H1 (cell line): ENCODE results near the gene ANKRD9. TPM values are rescaled to one million over a fixed set of nuclear protein-coding genes. Genes with fewer than 3 reads are reported as not detected.

ENCODE experiments used
- CTCF ChIA-PET: fragments of 300-600 bp; sonication (Branson Sonifier 250); formaldehyde crosslinking; loops from one replicate; lab custom pipeline; 2021; ENCODE audit not compliant: partially characterized antibody; lab: Charles Lee
- POLR2A ChIA-PET: fragments of 300-600 bp; sonication (Branson Sonifier 250); formaldehyde crosslinking; loops from one replicate; lab custom pipeline; 2021; ENCODE audit warnings: inconsistent platforms; ENCODE audit not compliant: partially characterized antibody; lab: Charles Lee
- DNase-seq, 2 experiments: peaks; one replicate each; pipeline versions ENCODE4 v3.0.0 to v3.0.0-alpha.2; 2010 to 2022; ENCODE audit warnings: low spot score in 2 of 2, low read depth in 1 of 2, mixed read lengths in 1 of 2
- FAIRE-seq: peaks from 2 replicates; lab custom pipeline; 2011; peaks lifted over from hg19 to GRCh38; lab: Jason Lieb, UNC
- H2AFZ ChIP-seq: 2 replicates; pipeline ENCODE4 v1.8.1; 2012; ENCODE audit warnings: low read length, inconsistent platforms
- H2AK5ac ChIP-seq: 2 replicates; pipeline ENCODE4 v1.6.1; 2013; ENCODE audit warnings: low read depth, low read length
- H2BK120ac ChIP-seq: replicated peaks from 2 replicates; pipeline ENCODE3; 2013; ENCODE audit warnings: low read depth, low read length, inconsistent platforms
- H2BK12ac ChIP-seq: 2 replicates; pipeline ENCODE4 v1.6.1; 2013; ENCODE audit warnings: low read depth, low read length
- H2BK15ac ChIP-seq: 2 replicates; pipeline ENCODE4 v1.6.1; 2013; ENCODE audit warnings: low read length
- H2BK20ac ChIP-seq: 2 replicates; pipeline ENCODE4 v1.6.1; 2013; ENCODE audit warnings: low read length
- H2BK5ac ChIP-seq: 2 replicates; pipeline ENCODE4 v1.6.1; 2013; ENCODE audit warnings: low read depth, low read length
- H3K14ac ChIP-seq: 2 replicates; pipeline ENCODE4 v1.6.1; 2013; ENCODE audit warnings: inconsistent platforms; ENCODE audit not compliant: insufficient read length
- H3K18ac ChIP-seq: 2 replicates; pipeline ENCODE4 v1.6.1; 2013; ENCODE audit warnings: low read length; ENCODE audit errors: extremely low read depth
- H3K23ac ChIP-seq: 2 replicates; pipeline ENCODE4 v1.6.1; 2013; ENCODE audit warnings: inconsistent platforms; ENCODE audit not compliant: insufficient read length
- H3K23me2 ChIP-seq: 2 replicates; pipeline ENCODE4 v1.6.1; 2013; ENCODE audit warnings: low read depth, low read length
- H3K27ac ChIP-seq: 2 replicates; pipeline ENCODE4 v1.6.1; 2011; ENCODE audit warnings: low read depth, low read length, inconsistent platforms
- H3K27me3 ChIP-seq, 4 experiments: replicated peaks in 1 of 4; 1 replicate in 1 of 4; 2 replicates in 3 of 4; pipeline versions ENCODE4 v1.6.1 to v1.8.1; 2011 to 2013; ENCODE audit warnings: low read length in 3 of 4, mild to moderate bottlenecking in 3 of 4, inconsistent platforms in 2 of 4, mixed read lengths in 2 of 4, moderate library complexity in 1 of 4; ENCODE audit not compliant: control insufficient read depth in 3 of 4, insufficient read depth in 3 of 4; ENCODE audit errors: extremely low read depth in 1 of 4
- H3K36me3 ChIP-seq, 4 experiments: 2 replicates each; pipeline versions ENCODE4 v1.6.1 to v1.8.1; 2011 to 2013; ENCODE audit warnings: mild to moderate bottlenecking in 4 of 4, low read length in 3 of 4, moderate library complexity in 2 of 4, control low read depth in 1 of 4, inconsistent platforms in 1 of 4; ENCODE audit not compliant: insufficient read depth in 4 of 4, control insufficient read depth in 2 of 4
- H3K4ac ChIP-seq: replicated peaks from 2 replicates; pipeline ENCODE3; 2013; ENCODE audit warnings: low read length, low read depth, mixed read lengths, inconsistent platforms; ENCODE audit not compliant: insufficient read length
- H3K4me1 ChIP-seq, 4 experiments: replicated peaks in 1 of 4; 1 replicate in 1 of 4; 2 replicates in 3 of 4; pipeline versions ENCODE4 v1.6.1 to v1.8.1; 2011 to 2013; ENCODE audit warnings: low read length in 3 of 4, inconsistent platforms in 2 of 4, mixed read lengths in 1 of 4; ENCODE audit not compliant: insufficient read depth in 4 of 4, control insufficient read depth in 3 of 4
- H3K4me2 ChIP-seq, 2 experiments: 2 replicates each; pipeline versions ENCODE4 v1.6.1 to v1.8.1; 2011 to 2013; ENCODE audit warnings: low read depth in 2 of 2, low read length in 2 of 2, control low read depth in 1 of 2, inconsistent platforms in 1 of 2, mild to moderate bottlenecking in 1 of 2; ENCODE audit not compliant: insufficient read depth in 1 of 2
- H3K4me3 ChIP-seq, 4 experiments: fragments of 200-600, 300-600 bp in 1 of 4; sonication (generic), shearing (Covaris generic), sonication (Bioruptor Twin) in 1 of 4; 2 replicates each; pipeline versions ENCODE4 v1.5.1 to v1.8.1; 2011 to 2016; ENCODE audit warnings: low read length in 4 of 4, low read depth in 3 of 4, control low read depth in 2 of 4, inconsistent platforms in 2 of 4, mild to moderate bottlenecking in 2 of 4, mixed read lengths in 1 of 4, moderate library complexity in 1 of 4; ENCODE audit not compliant: insufficient read depth in 2 of 4; ENCODE audit errors: extremely low read depth in 1 of 4
- H3K56ac ChIP-seq: replicated peaks from 2 replicates; pipeline ENCODE3; 2013; ENCODE audit warnings: low read depth, mild to moderate bottlenecking, mixed read lengths, low read length, inconsistent platforms; ENCODE audit not compliant: insufficient read length
- H3K79me1 ChIP-seq: 2 replicates; pipeline ENCODE4 v1.6.1; 2013; ENCODE audit warnings: low read depth, low read length, control low read depth
- H3K79me2 ChIP-seq, 2 experiments: 2 replicates each; pipeline versions ENCODE4 v1.6.1 to v1.8.1; 2012 to 2013; ENCODE audit warnings: low read length in 2 of 2, mild to moderate bottlenecking in 2 of 2, inconsistent platforms in 1 of 2; ENCODE audit not compliant: insufficient read depth in 2 of 2, control insufficient read depth in 1 of 2
- H3K9ac ChIP-seq, 4 experiments: replicated peaks in 1 of 4; 1 replicate in 1 of 4; 2 replicates in 3 of 4; pipeline versions ENCODE4 v1.6.1 to v1.8.1; 2011 to 2013; ENCODE audit warnings: low read depth in 3 of 4, low read length in 3 of 4, control low read depth in 2 of 4, mild to moderate bottlenecking in 2 of 4, moderate library complexity in 2 of 4, inconsistent platforms in 1 of 4; ENCODE audit errors: extremely low read depth in 1 of 4
- H3K9me3 ChIP-seq, 2 experiments: 2 replicates each; pipeline versions ENCODE4 v1.6.1 to v1.8.1; 2012 to 2013; ENCODE audit warnings: mild to moderate bottlenecking in 2 of 2, moderate library complexity in 2 of 2, control low read depth in 1 of 2, inconsistent platforms in 1 of 2, low read depth in 1 of 2, low read length in 1 of 2, mixed read lengths in 1 of 2; ENCODE audit not compliant: insufficient read depth in 2 of 2
- H4K20me1 ChIP-seq, 2 experiments: replicated peaks in 1 of 2; 2 replicates each; pipeline versions ENCODE3 to v1.8.1; 2011 to 2013; ENCODE audit warnings: inconsistent platforms in 2 of 2, low read length in 2 of 2, mild to moderate bottlenecking in 1 of 2; ENCODE audit not compliant: insufficient read depth in 2 of 2, control insufficient read depth in 1 of 2
- H4K5ac ChIP-seq: 2 replicates; pipeline ENCODE4 v1.6.1; 2013; ENCODE audit warnings: low read length, low read depth, mixed read lengths, inconsistent platforms; ENCODE audit not compliant: insufficient read length
- H4K8ac ChIP-seq: 2 replicates; pipeline ENCODE4 v1.8.0; 2013; ENCODE audit warnings: mild to moderate bottlenecking, moderate library complexity, low read length, inconsistent platforms; ENCODE audit not compliant: insufficient read depth; ENCODE audit errors: extremely low read depth
- H4K91ac ChIP-seq: replicated peaks from 2 replicates; pipeline ENCODE3; 2013; ENCODE audit warnings: low read length, mixed read lengths, inconsistent platforms; ENCODE audit not compliant: insufficient read length
- GTF2F1 ChIP-seq: IDR thresholded peaks from 2 replicates; pipeline ENCODE4 v1.6.1; 2012; ENCODE audit warnings: low read depth, low read length, improper control_type of control experiment, borderline replicate concordance
- WGBS, 2 experiments: shearing (Covaris generic) in 1 of 2; methylation state at CpG; one replicate each; pipeline versions ENCODE4 v1.1.6 to v1.1.7; 2013 to 2015; ENCODE audit warnings: low lambda C conversion rate in 2 of 2, mixed read lengths in 2 of 2, inconsistent platforms in 1 of 2, low coverage in 1 of 2, missing lambda C conversion rate in 1 of 2; ENCODE audit not compliant: insufficient replicate concordance in 2 of 2, insufficient coverage in 1 of 2, insufficient read length in 1 of 2; ENCODE audit errors: extremely low coverage in 1 of 2, missing lambda C conversion rate in 1 of 2; 5-methylcytosine and 5-hydroxymethylcytosine counted together
- polyA plus RNA-seq, 7 experiments: library from polyadenylated mRNA; depleted of rRNA in 3 of 7; stranded (reverse) in 5 of 7; unstranded in 2 of 7; fragments of >200 nt in 5 of 7; fragments of 200-250 nt in 2 of 7; gene quantifications; 1 replicate in 5 of 7; 2 replicates in 1 of 7; 4 replicates in 1 of 7; pipeline versions ENCODE4 v1.2.1 to v1.2.3, GENCODE V29; 2011 to 2013; ENCODE audit warnings: missing spikeins in 2 of 7, mixed read lengths in 2 of 7
- total RNA-seq: library from RNA; stranded (reverse); fragmentation: NEBNext Ultra II Directional; extraction: Animal tissue kit (Norgen Biotek cat#: 25700); gene quantifications from 2 replicates; pipeline ENCODE4 v1.2.1, GENCODE V29; 2021

The ANKRD9 gene
- total and polyA plus RNA-seq, 2 of the 8 experiments (the other 6 are each of a cell fraction or from before 2014, with no cell fraction given): 37.0 to 41.8 TPM

GRCh38 chr14:102502571-102502970 is 7.0 kb downstream of the ANKRD9 start:
- Histone ChIP-seq H3K9ac (no peak overlapping the region), H3K79me2 (no peaks in the 10 kb centered on the region), H3K27ac (no peak overlapping the region), H2BK12ac (no peak overlapping the region), H3K23me2 (no peaks in the 10 kb centered on the region; the same call in 1 of the 2 replicates), H3K4ac (no peak overlapping the region), H4K20me1 (peaks cover 0 to 2% of the 10 kb centered on the region in 2 experiments), H4K8ac (no peak overlapping the region), H3K4me2 (no peak overlapping the region), H2BK20ac (no peak overlapping the region), H3K4me3 (no peak overlapping the region), H3K79me1 (no peaks in the 10 kb centered on the region; the same call in 1 of the 2 replicates), H3K27me3 (no peaks in the 10 kb centered on the region; a peak in 1 of 7 replicates), H2BK5ac (no peak overlapping the region), H4K5ac (no peak overlapping the region), H3K36me3 (peaks cover 0 to 13% (median 6%) of the 10 kb centered on the region in 4 experiments; a peak in 6 of 8 replicates), H2AFZ (no peak overlapping the region), H3K4me1 (no peaks in the 10 kb centered on the region; a peak in 1 of 7 replicates), H3K9me3 (no peaks in the 10 kb centered on the region)
- WGBS, 2 experiments: 94% methylated on average over 10 of the region's 10 CpGs; no CpG with 5 or more reads in 1 of the 2 experiments
- ChIA-PET CTCF (interaction anchor here (1.4 to 5.4 kb wide), 3 partner anchors 17 to 63 kb away, joined by 3 to 42 read pairs (median 4); no protein-coding TSS in a partner anchor), POLR2A (no interaction called here)
- no peak for FAIRE-seq
- TF ChIP-seq GTF2F1: no peak
- TF ChIP-seq, all 59 proteins: peak for 0
- Histone ChIP-seq H3K14ac (no peak overlapping the region), H2BK120ac (no peak overlapping the region), H3K23ac (no peak overlapping the region), H3K18ac (no peak overlapping the region), H4K91ac (no peak overlapping the region), H2AK5ac (no peak overlapping the region), H3K56ac (no peak overlapping the region), H2BK15ac (no peak overlapping the region)
- no peak for DNase-seq
